Gastrocnemius medialis (tissue), 4 donors: ENCODE measurements around the gene RHEB.

ENCODE experiments used
- POLR2A ChIP-seq, 2 donors: fragments of 450-650 bp; IDR thresholded peaks; one replicate each; pipeline ENCODE4 v1.6.1; 2017; ENCODE audit warnings: antibody characterized with exemption in 2 of 2, mild to moderate bottlenecking in 2 of 2, moderate library complexity in 2 of 2
- TF ChIP-seq, protein P1 (sequence below), 5 experiments: fragments of 450-650 bp in 3 of 5; fragments of 200-600 bp in 2 of 5; sonication (generic) in 2 of 5; IDR thresholded peaks in 4 of 5; conservative IDR thresholded peaks in 1 of 5; 1 replicate in 4 of 5; 2 replicates in 1 of 5; pipeline ENCODE4 v1.5.1; 2016 to 2019; ENCODE audit warnings: antibody characterized with exemption in 5 of 5, mild to moderate bottlenecking in 3 of 5, moderate library complexity in 3 of 5

- TF ChIP-seq, protein P1, sequence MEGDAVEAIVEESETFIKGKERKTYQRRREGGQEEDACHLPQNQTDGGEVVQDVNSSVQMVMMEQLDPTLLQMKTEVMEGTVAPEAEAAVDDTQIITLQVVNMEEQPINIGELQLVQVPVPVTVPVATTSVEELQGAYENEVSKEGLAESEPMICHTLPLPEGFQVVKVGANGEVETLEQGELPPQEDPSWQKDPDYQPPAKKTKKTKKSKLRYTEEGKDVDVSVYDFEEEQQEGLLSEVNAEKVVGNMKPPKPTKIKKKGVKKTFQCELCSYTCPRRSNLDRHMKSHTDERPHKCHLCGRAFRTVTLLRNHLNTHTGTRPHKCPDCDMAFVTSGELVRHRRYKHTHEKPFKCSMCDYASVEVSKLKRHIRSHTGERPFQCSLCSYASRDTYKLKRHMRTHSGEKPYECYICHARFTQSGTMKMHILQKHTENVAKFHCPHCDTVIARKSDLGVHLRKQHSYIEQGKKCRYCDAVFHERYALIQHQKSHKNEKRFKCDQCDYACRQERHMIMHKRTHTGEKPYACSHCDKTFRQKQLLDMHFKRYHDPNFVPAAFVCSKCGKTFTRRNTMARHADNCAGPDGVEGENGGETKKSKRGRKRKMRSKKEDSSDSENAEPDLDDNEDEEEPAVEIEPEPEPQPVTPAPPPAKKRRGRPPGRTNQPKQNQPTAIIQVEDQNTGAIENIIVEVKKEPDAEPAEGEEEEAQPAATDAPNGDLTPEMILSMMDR (IDR thresholded peaks at IDR 0.05 in 4 of 5, conservative IDR thresholded peaks at IDR 0.05 in 1 of 5), result no peak
- TF ChIP-seq POLR2A (IDR thresholded peaks at IDR 0.05), result no peak
These were observed 81.7 kb downstream of the RHEB start for GRCh38 chr7:151437866-151438516.
